Measurements from ENCODE around the gene PSMD2.

PSMD2 gene

DNA sequence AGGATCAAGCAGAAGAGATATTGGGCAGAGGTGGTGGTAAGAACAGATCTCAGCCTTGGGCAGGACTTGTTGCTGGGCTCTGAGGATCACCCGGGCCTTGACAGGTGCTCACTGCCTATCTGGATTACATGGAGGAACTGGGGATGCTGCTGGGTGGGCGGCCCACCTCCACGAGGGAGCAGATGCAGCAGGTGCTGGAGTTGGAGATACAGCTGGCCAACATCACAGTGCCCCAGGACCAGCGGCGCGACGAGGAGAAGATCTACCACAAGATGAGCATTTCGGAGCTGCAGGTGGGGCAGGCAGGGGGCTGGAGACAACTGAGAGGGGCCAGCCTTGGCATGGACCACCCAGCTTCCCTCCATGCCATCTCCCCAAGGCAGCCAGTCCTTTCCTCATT lies 15.4 kb upstream of the PSMD2 start:
- DNase-seq: no peak

- no peak for DNase-seq
Measured at GRCh38 chr3:184284696-184285095, 14.3 kb upstream of the PSMD2 start.

DNA sequence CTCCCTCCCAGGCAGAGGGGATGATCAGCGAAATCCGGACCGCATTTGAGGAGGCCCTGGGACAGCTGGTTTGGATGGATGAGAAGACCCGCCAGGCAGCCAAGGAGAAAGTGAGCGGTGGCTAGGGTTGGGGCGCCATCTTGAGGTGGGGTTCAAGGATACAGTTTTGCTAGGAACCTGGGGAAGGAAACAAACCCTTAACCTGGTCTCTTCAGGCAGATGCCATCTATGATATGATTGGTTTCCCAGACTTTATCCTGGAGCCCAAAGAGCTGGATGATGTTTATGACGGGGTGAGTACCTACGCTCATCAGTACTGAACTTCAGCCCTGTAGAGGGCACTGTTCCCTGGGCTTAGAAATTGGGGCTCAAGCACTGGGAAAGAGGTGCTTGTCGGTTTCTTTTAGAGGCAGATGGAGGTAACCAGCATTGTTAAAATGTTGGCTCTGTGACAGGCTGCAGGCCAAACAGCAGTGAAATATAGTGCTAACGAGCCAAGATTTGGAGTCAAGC lies 9.6 kb upstream of the PSMD2 start:
- peak; percentile 34 for DNase-seq

- DNase-seq: no peak
Measured at GRCh38 chr3:184290331-184290730, 8.7 kb upstream of the PSMD2 start.

DNA sequence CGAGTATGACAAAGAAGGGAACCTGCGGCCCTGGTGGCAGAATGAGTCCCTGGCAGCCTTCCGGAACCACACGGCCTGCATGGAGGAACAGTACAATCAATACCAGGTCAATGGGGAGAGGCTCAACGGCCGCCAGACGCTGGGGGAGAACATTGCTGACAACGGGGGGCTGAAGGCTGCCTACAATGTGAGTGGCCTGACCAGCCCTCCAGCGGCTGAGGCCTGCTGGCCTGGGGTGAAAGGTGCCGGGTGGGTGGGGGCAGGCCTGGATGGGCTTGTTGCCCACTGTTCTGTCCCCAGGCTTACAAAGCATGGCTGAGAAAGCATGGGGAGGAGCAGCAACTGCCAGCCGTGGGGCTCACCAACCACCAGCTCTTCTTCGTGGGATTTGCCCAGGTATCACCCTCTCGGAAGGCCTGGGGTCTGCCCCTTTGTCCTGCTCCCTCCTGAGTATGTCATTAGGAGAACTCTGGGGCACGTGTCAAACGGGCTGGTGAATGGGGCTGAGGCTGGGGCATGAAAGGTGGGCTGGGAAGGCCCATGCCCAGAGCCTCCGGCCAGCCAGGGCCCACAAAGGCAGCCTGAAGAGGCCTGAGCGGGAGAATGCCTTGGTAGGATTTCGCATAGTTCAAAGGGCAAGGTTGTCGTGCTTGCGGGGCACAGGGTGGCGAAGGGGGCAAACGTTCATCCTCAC lies 7.8 kb upstream of the PSMD2 start:
- no peak for DNase-seq

GRCh38 chr3:184291738-184292445 lies 7.1 kb upstream of the PSMD2 start:
- DNase-seq: no peak

- DNase-seq: no peak
Measured at GRCh38 chr3:184295771-184296170, 3.3 kb upstream of the PSMD2 start.

GRCh38 chr3:184296616-184297015 lies 2.4 kb upstream of the PSMD2 start:
- no peak for DNase-seq

- no peak for DNase-seq
Measured at GRCh38 chr3:184299488-184300377, 692 bp downstream of the PSMD2 start.

DNA sequence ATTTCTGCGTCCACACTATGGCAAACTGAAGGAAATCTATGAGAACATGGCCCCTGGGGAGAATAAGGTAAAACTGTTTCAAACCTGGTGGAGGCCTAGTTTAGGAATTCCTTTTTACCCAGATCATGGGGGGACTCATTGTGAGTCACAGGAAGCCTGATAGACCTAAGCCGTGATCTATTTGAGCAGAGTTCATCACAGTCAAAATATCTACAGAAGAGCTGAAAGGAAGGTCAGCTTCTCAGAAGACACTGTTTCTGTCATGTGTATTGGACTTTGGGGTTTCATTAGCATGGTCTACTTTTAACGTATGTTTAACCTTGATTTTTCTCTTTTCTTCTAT lies 1.3 kb downstream of the PSMD2 start:
- DNase-seq: no peak

GRCh38 chr3:184305577-184305976 lies 6.5 kb downstream of the PSMD2 start:
- no peak for DNase-seq

DNA sequence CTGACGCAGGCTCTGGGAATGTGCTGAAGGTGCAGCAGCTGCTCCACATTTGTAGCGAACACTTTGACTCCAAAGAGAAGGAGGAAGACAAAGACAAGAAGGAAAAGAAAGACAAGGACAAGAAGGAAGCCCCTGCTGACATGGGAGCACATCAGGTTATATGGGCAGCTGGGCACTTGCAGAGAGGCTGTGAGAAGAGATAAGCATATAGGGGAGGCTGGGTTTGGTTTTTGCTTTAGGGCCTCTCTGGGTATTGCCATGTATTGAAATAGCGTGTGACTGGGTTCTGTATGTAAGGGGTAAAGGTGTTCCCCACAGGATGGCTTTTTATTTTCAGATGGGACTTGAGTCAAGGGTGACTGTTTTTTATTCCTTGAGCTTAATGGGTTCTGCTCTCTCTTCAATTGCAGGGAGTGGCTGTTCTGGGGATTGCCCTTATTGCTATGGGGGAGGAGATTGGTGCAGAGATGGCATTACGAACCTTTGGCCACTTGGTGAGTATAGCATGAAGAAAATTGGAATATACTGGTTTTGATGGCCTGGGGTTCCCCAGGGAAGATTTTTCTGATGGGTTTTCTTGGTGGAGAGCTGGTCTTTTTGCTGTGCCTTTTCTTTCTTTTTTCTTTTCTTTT lies 7.4 kb downstream of the PSMD2 start:
- no peak for DNase-seq

DNA sequence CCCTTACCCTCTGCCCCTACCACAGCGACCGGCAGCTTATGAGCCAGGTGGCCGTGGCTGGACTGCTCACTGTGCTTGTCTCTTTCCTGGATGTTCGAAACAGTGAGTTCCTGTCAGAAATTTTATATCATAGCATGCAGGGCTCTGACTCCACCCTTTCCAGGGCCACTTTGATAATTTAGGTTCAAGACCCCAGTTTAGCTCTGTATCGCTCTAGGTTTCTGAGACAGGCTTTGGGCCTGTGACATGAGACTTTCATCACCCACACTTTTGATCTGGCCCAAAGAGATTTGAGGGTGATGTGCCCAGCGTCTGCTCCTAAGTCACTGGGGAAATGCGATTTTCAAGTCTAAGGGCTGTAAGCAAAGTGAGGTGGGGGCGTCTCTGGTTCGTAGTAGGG lies 8.9 kb downstream of the PSMD2 start:
- DNase-seq: no peak

- no peak for DNase-seq
Measured at GRCh38 chr3:184308744-184309143, 9.7 kb downstream of the PSMD2 start.

- no peak for DNase-seq
Measured at GRCh38 chr3:184311633-184312032, 12.6 kb downstream of the PSMD2 start.

DNA sequence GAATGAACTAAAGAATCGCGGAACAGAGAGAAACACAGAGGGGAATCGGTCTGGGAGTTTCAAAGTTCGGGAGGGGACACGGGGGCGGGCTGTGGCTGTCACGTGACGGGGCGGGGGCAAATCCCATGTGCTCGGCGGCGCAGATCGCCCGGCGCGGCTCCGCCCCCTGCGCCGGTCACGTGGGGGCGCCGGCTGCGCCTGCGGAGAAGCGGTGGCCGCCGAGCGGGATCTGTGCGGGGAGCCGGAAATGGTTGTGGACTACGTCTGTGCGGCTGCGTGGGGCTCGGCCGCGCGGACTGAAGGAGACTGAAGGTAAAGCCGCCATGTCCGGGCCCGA lies 15.3 kb downstream of the PSMD2 start, which contains the start of gene EIF4G1:
TSS of gene EIF4G1 (plus strand) at position 244 of the 337 bp plus-strand sequence. CDS start 1,191 bp downstream, outside the sequence.
- DNase-seq: peak; percentile 94

GRCh38 chr3:184314700-184315542 lies 15.9 kb downstream of the PSMD2 start:
- DNase-seq: peak; percentile 77

GRCh38 chr3:184315543-184315867 lies 16.5 kb downstream of the PSMD2 start:
- DNase-seq: no peak

DNA sequence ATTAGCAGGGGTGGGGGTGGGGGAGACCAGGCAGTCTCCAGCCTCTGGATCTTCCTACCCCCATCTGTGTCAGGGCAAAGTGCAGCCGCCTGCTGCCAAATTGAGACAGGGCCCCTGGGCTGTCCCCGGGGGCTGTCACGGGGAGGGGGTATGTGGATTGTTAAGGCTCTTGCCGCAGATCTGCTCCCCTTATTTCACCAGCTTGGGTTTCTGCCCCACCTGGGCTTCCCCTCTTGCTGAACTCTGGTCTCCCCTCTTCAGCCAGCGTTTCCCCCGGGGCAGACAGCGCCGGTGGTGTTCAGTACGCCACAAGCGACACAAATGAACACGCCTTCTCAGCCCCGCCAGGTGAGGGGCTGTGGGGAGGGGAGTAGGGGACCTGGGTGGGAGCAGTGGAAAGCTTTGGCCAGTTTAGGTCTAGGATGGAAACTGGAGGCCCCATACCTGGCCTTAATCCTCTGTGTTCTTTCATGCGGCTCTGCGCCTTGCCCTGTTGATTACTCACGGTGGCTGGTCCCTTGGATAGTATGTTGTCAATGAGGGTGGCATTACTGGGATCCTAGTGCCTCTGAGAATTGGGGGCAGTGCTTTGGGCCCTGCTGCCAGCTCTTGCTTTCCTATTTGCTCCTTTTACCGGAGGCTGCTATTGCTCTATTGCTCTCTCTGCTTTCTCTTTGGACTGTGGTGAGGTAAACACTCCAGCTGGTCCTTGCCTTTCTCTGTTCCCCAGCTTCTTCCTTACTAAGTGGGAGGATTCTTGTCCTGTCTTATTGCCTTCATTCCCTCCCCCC lies 17.0 kb downstream of the PSMD2 start:
- no peak for DNase-seq

- DNase-seq: no peak
Measured at GRCh38 chr3:184316792-184317191, 17.8 kb downstream of the PSMD2 start.

GRCh38 chr3:184317201-184317600 lies 18.2 kb downstream of the PSMD2 start:
- no peak for DNase-seq

DNA sequence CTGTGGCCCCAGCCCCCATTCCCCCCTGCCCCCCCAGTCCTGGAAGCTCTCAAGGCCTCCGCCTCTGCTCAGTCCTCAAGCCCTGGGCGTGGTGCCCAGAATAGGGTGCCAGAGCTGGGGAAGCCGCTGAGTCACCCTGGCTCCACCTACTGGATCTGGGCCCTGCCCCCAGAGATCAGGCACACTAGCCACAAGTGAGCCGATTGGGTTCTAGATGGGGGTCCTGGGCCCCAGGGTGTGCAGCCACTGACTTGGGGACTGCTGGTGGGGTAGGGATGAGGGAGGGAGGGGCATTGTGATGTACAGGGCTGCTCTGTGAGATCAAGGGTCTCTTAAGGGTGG lies 21.0 kb downstream of the PSMD2 start:
- peak; percentile 69 for DNase-seq
